ENCODE data around the gene SLC13A2. TPM values are rescaled to one million over a fixed set of nuclear protein-coding genes. Genes with fewer than 3 reads are reported as not detected.

SLC13A2 gene
- total RNA-seq, 4 donors from 2014 or later = 49.7 to 95.0 (median 50.3) TPM; not detected in 1

GRCh38 chr17:28527859-28528258, 54.4 kb downstream of the SLC13A2 start:
- Histone ChIP-seq H3K36me3 (no peaks in the 10 kb centered on the region), H3K4me1 (peaks cover 12 to 46% (median 25%) of the 10 kb centered on the region in 4 donors), H3K27me3 (no peaks in the 10 kb centered on the region), H3K9me3 (no peaks in the 10 kb centered on the region), H3K27ac (peak overlapping the region; percentile 51 to 68 (median 56)), H3K4me3 (no peak overlapping the region)
- WGBS, 2 donors (ENCODE audit: low coverage in 1 of 2) = 45% methylated on average over 2 of the region's 2 CpGs; no CpG with 5 or more reads in 1 of the 2 donors
- TF ChIP-seq POLR2AphosphoS5 (IDR thresholded peaks at IDR 0.05) = no peak
- TF ChIP-seq POLR2A (IDR thresholded peaks at IDR 0.05) = no peak
- no peak for TF ChIP-seq EP300 (IDR thresholded peaks at IDR 0.05; ENCODE audit: low read depth)
- in situ Hi-C loops (cut with MboI; ENCODE audit: low pct_ligation_motif_present in 1 of 4, low pct_unique_long_range_greater_than_20kb in 1 of 4, low sequenced_read_pairs in 3 of 4) = no loop called here
- peak; percentile 58 for DNase-seq
- intact Hi-C loops (cut with DNase I; ENCODE audit: low total_unique reads) = no loop called here

DNA sequence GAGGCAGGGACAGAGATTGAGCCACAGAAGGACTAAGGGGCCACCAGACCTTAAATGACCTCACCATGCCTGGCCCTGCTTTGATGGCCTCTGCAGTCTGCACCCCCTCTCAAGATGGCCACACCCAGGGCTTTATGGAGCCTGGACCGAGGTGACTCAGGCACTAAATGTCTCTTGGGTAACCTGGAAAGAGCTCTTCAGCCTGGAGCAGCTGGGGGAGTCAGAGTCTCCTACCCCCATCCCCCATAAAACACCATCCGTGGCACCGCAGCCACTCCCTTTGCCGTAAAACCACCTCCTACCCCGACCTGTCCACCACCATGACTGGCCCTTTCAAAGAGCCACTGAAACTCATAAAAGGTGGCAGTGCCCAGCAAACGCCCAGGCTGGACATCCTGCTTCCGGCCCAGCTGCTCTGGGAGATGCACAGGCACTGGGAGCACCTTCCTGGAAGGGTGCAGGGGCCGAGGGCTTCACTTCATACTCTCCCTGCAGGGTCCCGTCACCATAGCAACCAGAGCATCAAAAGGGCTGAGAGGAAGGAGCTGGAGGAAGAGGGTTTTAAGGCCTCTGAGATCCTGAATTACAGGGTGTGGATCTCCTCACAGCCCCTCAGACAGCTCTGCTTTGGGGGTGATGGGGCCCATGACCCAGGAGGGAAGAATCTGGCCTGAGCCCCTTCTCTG, 55.0 kb downstream of the SLC13A2 start:
- peaks cover 12 to 51% (median 30%) of the 10 kb centered on the region in 4 donors for H3K4me1 ChIP-seq
- WGBS, 2 donors (ENCODE audit: low coverage in 1 of 2) = 61% methylated on average over 9 of the region's 9 CpGs; no CpG with 5 or more reads in 1 of the 2 donors
- TF ChIP-seq POLR2A (IDR thresholded peaks at IDR 0.05) = no peak
- no peak for TF ChIP-seq EP300 (IDR thresholded peaks at IDR 0.05; ENCODE audit: low read depth)
- no peak for TF ChIP-seq CTCF (IDR thresholded peaks at IDR 0.05)
- TF ChIP-seq POLR2AphosphoS5 (IDR thresholded peaks at IDR 0.05) = no peak
- no peaks in the 10 kb centered on the region for H3K9me3 ChIP-seq
- no peaks in the 10 kb centered on the region for H3K27me3 ChIP-seq
- intact Hi-C loops (cut with DNase I; ENCODE audit: low total_unique reads) (no loop called here), in situ Hi-C loops (cut with MboI; ENCODE audit: low pct_ligation_motif_present in 1 of 4, low pct_unique_long_range_greater_than_20kb in 1 of 4, low sequenced_read_pairs in 3 of 4) (no loop called here)
- no peaks in the 10 kb centered on the region for H3K36me3 ChIP-seq
- DNase-seq = peak; percentile 69
- peak overlapping the region; percentile 51 to 68 (median 56) for H3K27ac ChIP-seq
- H3K4me3 ChIP-seq = no peak overlapping the region

DNA sequence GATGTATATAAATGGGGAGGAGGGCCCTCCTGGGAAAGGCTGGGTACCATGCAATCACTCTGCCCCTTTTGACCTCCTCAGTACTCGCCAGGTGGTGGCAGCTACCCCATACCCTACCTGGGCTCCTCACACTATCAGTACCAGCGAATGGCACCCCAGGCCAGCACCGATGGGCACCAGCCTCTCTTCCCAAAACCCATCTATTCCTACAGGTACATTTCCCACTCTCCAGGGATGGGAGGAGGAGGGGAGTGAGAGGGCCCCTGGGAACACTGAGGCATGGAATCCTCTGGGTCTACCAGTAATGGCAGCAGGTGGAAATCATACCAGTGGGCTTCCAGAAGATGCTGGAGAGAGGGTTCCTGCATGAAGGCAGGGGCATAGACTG, 55.6 kb downstream of the SLC13A2 start:
- intact Hi-C loops (cut with DNase I; ENCODE audit: low total_unique reads) (no loop called here), in situ Hi-C loops (cut with MboI; ENCODE audit: low pct_ligation_motif_present in 1 of 4, low pct_unique_long_range_greater_than_20kb in 1 of 4, low sequenced_read_pairs in 3 of 4) (no loop called here)
- no peaks in the 10 kb centered on the region for H3K36me3 ChIP-seq
- H3K27me3 ChIP-seq = no peaks in the 10 kb centered on the region
- no peak for DNase-seq
- H3K27ac ChIP-seq = peak overlapping the region in 1 of 4 donors; percentile 58
- H3K9me3 ChIP-seq = no peaks in the 10 kb centered on the region
- peaks cover 12 to 51% (median 31%) of the 10 kb centered on the region in 4 donors for H3K4me1 ChIP-seq
- H3K4me3 ChIP-seq = no peak overlapping the region
- WGBS, 2 donors (ENCODE audit: low coverage in 1 of 2) = 95% methylated on average over 3 of the region's 3 CpGs; no CpG with 5 or more reads in 1 of the 2 donors
- no peak for TF ChIP-seq POLR2A (IDR thresholded peaks at IDR 0.05)
- no peak for TF ChIP-seq CTCF (IDR thresholded peaks at IDR 0.05)
- no peak for TF ChIP-seq POLR2AphosphoS5 (IDR thresholded peaks at IDR 0.05)
- TF ChIP-seq EP300 (IDR thresholded peaks at IDR 0.05; ENCODE audit: low read depth) = no peak

DNA sequence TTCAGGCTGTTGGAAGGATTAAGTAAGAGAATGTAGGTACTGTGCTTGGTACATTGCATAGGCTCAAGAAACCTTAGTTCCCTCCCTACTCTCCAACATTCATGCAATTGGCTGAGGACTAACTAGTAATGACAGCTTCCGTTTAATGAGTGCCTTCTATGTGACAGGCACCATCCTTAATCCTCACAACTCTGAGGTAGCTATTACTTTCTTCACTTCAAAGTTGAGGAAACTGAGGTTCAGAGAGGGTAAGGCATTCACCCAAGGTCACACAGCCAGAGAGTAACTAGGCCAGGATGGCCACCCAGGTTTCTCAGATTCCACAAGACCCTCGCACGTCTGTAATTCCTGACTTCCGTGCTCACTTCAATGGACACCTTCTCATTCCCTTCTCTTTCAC, 56.8 kb downstream of the SLC13A2 start:
- Histone ChIP-seq H3K4me3 (no peak overlapping the region), H3K27me3 (no peaks in the 10 kb centered on the region), H3K4me1 (peaks cover 5 to 42% (median 21%) of the 10 kb centered on the region in 4 donors), H3K9me3 (no peaks in the 10 kb centered on the region), H3K36me3 (no peaks in the 10 kb centered on the region), H3K27ac (no peak overlapping the region)
- intact Hi-C loops (cut with DNase I; ENCODE audit: low total_unique reads) = no loop called here
- in situ Hi-C loops (cut with MboI; ENCODE audit: low pct_ligation_motif_present in 1 of 4, low pct_unique_long_range_greater_than_20kb in 1 of 4, low sequenced_read_pairs in 3 of 4) = loop anchor here in 1 of 4 donors (5.0 kb wide), 1 partner anchor 33 kb away; no protein-coding TSS in a partner anchor
- no peak for DNase-seq
- TF ChIP-seq EP300 (IDR thresholded peaks at IDR 0.05; ENCODE audit: low read depth) (no peak), POLR2A (IDR thresholded peaks at IDR 0.05) (no peak), POLR2AphosphoS5 (IDR thresholded peaks at IDR 0.05) (no peak), CTCF (IDR thresholded peaks at IDR 0.05) (no peak)
- WGBS, 2 donors (ENCODE audit: low coverage in 1 of 2) = 67 to 86% methylated on average over 1 to 4 of the region's 4 CpGs
